Measurements from ENCODE around the gene CCDC169. TPM values are rescaled to one million over a fixed set of nuclear protein-coding genes. Genes with fewer than 3 reads are reported as not detected.

Gene CCDC169
- total and polyA plus RNA-seq, 2 experiments from 2014 or later = 1.9 to 7.7 TPM

GRCh38 chr13:36344886-36345437, 47.3 kb upstream of the CCDC169 start:
- Histone ChIP-seq H2AFZ (peak overlapping the region; percentile 96), H3K27ac (peak overlapping the region; percentile 99), H3K9me2 (replicated peaks; ENCODE audit: insufficient read depth) (no peaks in the 10 kb centered on the region), H4K20me1 (ENCODE audit: insufficient read depth, poor library complexity, severe bottlenecking) (peaks cover 20% of the 10 kb centered on the region), H3K36me3 (replicated peaks; ENCODE audit: insufficient read depth, low read depth) (no peaks in the 10 kb centered on the region), H3K4me3 (peak overlapping the region; percentile 96), H3K4me2 (peak overlapping the region; percentile 83), H3K4me1 (ENCODE audit: insufficient read depth) (peaks cover 3% of the 10 kb centered on the region), H3K79me2 (peaks cover 57% of the 10 kb centered on the region), H3K27me3 (no peaks in the 10 kb centered on the region), H3K9me3 (ENCODE audit: low read depth) (no peaks in the 10 kb centered on the region)
- DNase-seq (ENCODE audit: low spot score) = peak; percentile 19
- TF ChIP-seq CTCF (IDR thresholded peaks at IDR 0.05; ENCODE audit: poor library complexity) (no peak), EZH2 (IDR thresholded peaks at IDR 0.05; ENCODE audit: borderline replicate concordance) (no peak), EZH2phosphoT487 (IDR thresholded peaks at IDR 0.05; ENCODE audit: low read depth, severe bottlenecking, unreplicated experiment) (no peak)
- 13% methylated on average over 14 of the region's 14 CpGs for WGBS (ENCODE audit: low lambda C conversion rate, missing lambda C conversion rate)

DNA sequence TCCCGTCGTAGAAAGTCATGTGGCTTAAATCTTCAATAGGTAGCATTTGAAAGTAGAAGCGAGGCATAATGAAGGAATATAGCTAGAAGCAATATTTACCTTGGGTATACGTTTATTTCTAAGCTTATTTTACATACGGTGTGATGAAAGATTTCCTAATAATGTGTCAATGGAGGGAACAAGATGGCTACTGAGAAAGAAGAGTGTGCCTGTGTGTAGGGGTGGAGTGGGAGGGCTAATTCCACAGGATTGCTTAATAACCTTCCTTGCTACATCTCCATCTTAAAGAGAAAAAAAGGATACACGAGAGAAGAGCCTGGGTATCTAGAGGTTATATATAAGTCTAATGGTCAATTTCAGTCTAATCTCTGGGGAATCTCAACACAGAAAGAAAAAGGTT, 46.6 kb upstream of the CCDC169 start:
- TF ChIP-seq EZH2 (IDR thresholded peaks at IDR 0.05; ENCODE audit: borderline replicate concordance) (no peak), CTCF (IDR thresholded peaks at IDR 0.05; ENCODE audit: poor library complexity) (no peak), EZH2phosphoT487 (IDR thresholded peaks at IDR 0.05; ENCODE audit: low read depth, severe bottlenecking, unreplicated experiment) (no peak)
- Histone ChIP-seq H4K20me1 (ENCODE audit: insufficient read depth, poor library complexity, severe bottlenecking) (peaks cover 28% of the 10 kb centered on the region), H3K36me3 (replicated peaks; ENCODE audit: insufficient read depth, low read depth) (no peaks in the 10 kb centered on the region), H3K4me1 (ENCODE audit: insufficient read depth) (peaks cover 3% of the 10 kb centered on the region), H3K4me2 (peak overlapping the region; percentile 83), H3K79me2 (peaks cover 65% of the 10 kb centered on the region), H3K4me3 (peak overlapping the region; percentile 96), H3K27ac (peak overlapping the region; percentile 99), H3K9me3 (ENCODE audit: low read depth) (no peaks in the 10 kb centered on the region), H3K9me2 (replicated peaks; ENCODE audit: insufficient read depth) (no peaks in the 10 kb centered on the region), H3K27me3 (no peaks in the 10 kb centered on the region), H2AFZ (peak overlapping the region; percentile 5)
- 69% methylated on average over 6 of the region's 6 CpGs for WGBS (ENCODE audit: low lambda C conversion rate, missing lambda C conversion rate)
- DNase-seq (ENCODE audit: low spot score) = peak; percentile 50

DNA sequence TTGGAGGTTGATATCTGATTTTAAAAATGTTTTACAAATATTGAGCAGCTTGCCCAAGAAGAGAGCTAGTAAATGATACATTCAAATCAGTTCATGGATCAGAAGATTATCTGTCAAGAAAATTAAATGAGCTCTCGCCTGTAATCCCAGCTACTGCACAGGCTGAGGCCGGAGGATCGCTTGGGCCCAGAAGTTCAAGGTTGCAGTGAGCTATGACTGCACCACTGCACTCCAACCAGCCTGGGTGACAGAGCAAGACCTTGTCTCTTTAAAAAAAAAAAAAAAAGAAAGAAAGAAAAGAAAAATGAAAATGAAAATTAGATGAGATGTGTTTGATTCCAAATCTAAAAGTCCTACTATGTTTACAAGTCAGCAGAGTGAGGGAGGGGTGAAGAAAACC, 46.2 kb upstream of the CCDC169 start:
- no peak for TF ChIP-seq CTCF (IDR thresholded peaks at IDR 0.05; ENCODE audit: poor library complexity)
- TF ChIP-seq EZH2phosphoT487 (IDR thresholded peaks at IDR 0.05; ENCODE audit: low read depth, severe bottlenecking, unreplicated experiment) = no peak
- TF ChIP-seq EZH2 (IDR thresholded peaks at IDR 0.05; ENCODE audit: borderline replicate concordance) = no peak
- Histone ChIP-seq H4K20me1 (ENCODE audit: insufficient read depth, poor library complexity, severe bottlenecking) (peaks cover 32% of the 10 kb centered on the region), H3K4me2 (peak overlapping the region; percentile 83), H3K27ac (peak overlapping the region; percentile 99), H3K9me2 (replicated peaks; ENCODE audit: insufficient read depth) (no peaks in the 10 kb centered on the region), H3K79me2 (peaks cover 69% of the 10 kb centered on the region), H3K27me3 (no peaks in the 10 kb centered on the region), H3K9me3 (ENCODE audit: low read depth) (no peaks in the 10 kb centered on the region), H3K4me1 (ENCODE audit: insufficient read depth) (peaks cover 3% of the 10 kb centered on the region), H3K4me3 (no peak overlapping the region), H3K36me3 (replicated peaks; ENCODE audit: insufficient read depth, low read depth) (no peaks in the 10 kb centered on the region), H2AFZ (peak overlapping the region; percentile 5)
- DNase-seq (ENCODE audit: low spot score) = no peak
- WGBS (ENCODE audit: low lambda C conversion rate, missing lambda C conversion rate) = 78% methylated on average over 3 of the region's 3 CpGs

Data from hepatocyte (in vitro differentiated cells).